ENCODE measurements around the gene PRR23E. TPM values are rescaled to one million over a fixed set of nuclear protein-coding genes. Genes with fewer than 3 reads are reported as not detected.

Gene PRR23E
- total RNA-seq, 1 experiment from 2014 or later, result not detected

DNA sequence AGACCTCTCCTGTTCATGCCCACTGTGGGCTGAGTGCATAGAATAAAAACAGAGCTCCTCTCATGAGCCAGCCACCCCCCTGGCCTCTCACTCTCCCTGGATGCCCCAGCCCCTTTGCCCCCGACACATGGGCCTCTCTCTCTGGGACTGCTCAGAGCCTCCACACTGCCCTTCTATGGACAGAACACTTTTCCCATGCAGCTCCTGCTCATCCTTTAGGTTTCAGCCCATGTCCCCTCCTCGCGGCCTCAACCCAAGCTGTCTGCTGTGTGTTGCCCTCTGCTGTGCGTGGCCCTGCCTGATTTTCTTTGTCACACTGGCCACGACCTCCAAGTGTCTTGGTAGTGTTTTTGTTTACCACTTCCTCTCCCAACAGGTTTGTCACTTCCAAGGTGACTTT lies 20.7 kb upstream of the PRR23E start:
- Mint-ChIP-seq H3K27me3 (ENCODE audit: insufficient read depth, unreplicated experiment) (peaks cover 1% of the 10 kb centered on the region), H3K4me3 (ENCODE audit: unreplicated experiment) (no peak overlapping the region), H3K27ac (ENCODE audit: low read depth, unreplicated experiment) (no peak overlapping the region), H3K4me1 (ENCODE audit: insufficient read depth, unreplicated experiment) (peaks cover 6% of the 10 kb centered on the region), H3K36me3 (ENCODE audit: insufficient read depth, unreplicated experiment) (no peaks in the 10 kb centered on the region), H3K9me3 (ENCODE audit: unreplicated experiment) (no peaks in the 10 kb centered on the region)
- POLR2A ChIA-PET, result no interaction called here
- DNase-seq (ENCODE audit: unreplicated experiment), result no peak
- no TSS peak for BruUV-seq (replicated peaks)
- TF ChIP-seq, protein P1, sequence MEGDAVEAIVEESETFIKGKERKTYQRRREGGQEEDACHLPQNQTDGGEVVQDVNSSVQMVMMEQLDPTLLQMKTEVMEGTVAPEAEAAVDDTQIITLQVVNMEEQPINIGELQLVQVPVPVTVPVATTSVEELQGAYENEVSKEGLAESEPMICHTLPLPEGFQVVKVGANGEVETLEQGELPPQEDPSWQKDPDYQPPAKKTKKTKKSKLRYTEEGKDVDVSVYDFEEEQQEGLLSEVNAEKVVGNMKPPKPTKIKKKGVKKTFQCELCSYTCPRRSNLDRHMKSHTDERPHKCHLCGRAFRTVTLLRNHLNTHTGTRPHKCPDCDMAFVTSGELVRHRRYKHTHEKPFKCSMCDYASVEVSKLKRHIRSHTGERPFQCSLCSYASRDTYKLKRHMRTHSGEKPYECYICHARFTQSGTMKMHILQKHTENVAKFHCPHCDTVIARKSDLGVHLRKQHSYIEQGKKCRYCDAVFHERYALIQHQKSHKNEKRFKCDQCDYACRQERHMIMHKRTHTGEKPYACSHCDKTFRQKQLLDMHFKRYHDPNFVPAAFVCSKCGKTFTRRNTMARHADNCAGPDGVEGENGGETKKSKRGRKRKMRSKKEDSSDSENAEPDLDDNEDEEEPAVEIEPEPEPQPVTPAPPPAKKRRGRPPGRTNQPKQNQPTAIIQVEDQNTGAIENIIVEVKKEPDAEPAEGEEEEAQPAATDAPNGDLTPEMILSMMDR (IDR thresholded peaks at IDR 0.05; ENCODE audit: unreplicated experiment), result no peak
- intact Hi-C loops (cut with micrococcal nuclease), result no loop called here
- CTCF ChIA-PET, result interaction anchor here (1.0 kb wide), 1 partner anchor 493 kb away, joined by 4 read pairs; no protein-coding TSS in a partner anchor

DNA sequence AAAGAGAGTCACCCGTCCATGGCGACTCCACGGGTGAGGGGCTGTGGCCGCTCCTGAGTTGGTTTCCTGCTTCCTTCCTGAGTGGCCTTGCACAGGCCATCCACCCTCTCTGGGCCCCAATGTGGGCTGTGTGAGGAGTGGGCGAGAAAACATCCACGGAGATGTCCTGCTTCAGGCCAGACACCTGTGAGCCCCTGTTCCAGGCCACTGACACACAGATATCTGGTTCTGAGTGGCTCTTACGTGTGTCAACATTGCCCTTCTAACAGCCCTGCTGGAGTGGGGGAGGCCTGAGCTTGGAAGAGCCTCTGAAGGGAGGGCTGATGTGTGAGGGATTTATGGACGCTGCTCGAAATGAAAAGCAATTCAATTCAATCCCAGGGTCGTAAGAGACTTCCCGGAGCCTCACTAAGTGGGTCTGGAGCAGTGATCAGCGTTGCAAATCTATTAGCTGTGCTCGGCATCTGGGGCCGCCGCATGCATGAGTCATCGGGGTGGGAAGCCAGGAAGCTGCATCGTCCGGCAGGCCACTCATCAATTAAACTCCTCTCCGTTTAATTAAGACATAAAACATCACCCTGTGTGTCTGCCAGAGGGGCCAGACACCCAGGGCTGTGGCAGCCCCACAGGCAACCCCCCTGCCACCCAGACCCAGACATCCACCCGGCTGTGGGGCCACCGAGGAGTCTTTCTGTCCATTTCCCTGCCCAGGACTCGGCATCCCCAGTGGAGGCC lies 20.0 kb upstream of the PRR23E start:
- Mint-ChIP-seq H3K4me3 (ENCODE audit: unreplicated experiment) (no peak overlapping the region), H3K36me3 (ENCODE audit: insufficient read depth, unreplicated experiment) (no peaks in the 10 kb centered on the region), H3K27me3 (ENCODE audit: insufficient read depth, unreplicated experiment) (no peaks in the 10 kb centered on the region), H3K9me3 (ENCODE audit: unreplicated experiment) (no peaks in the 10 kb centered on the region), H3K27ac (ENCODE audit: low read depth, unreplicated experiment) (no peak overlapping the region), H3K4me1 (ENCODE audit: insufficient read depth, unreplicated experiment) (peaks cover 6% of the 10 kb centered on the region)
- DNase-seq (ENCODE audit: unreplicated experiment), result peak; percentile 42
- intact Hi-C loops (cut with micrococcal nuclease), result no loop called here
- ChIA-PET POLR2A (no interaction called here), CTCF (no interaction called here)
- no TSS peak for BruUV-seq (replicated peaks)
- TF ChIP-seq, protein P1 (IDR thresholded peaks at IDR 0.05; ENCODE audit: unreplicated experiment), result no peak

DNA sequence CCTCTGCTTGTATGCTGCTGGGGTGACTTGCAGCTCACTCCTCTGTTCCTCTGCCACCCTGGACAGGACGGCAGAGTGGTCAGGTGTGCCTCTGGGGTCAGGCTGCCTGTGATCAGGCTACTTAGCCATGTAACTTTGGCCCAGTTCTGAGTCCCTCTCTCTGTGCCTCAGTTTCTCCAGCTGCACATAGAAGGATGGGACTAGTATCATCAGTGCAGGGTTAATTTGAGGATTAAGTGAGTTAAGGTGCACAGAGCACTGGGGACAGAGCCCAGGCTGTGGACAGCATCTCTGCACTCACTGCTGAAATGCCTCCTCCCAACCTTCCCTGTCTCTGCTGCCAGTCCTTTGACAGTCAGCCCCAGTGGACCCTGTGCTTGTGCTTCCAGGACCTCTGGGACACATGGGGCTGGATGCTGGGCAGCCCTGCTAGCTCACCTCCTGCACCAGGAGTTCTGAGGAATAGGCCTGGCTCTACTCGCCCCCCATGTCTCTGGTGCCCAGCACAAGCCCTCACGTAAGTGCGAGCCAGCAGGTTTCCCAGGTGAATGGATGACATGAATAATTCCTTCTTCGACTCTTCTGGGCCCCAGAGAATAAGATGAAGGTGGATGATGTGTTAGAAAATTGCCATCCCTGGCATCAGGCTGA lies 19.3 kb upstream of the PRR23E start:
- H3K27me3 Mint-ChIP-seq (ENCODE audit: insufficient read depth, unreplicated experiment), result no peaks in the 10 kb centered on the region
- TF ChIP-seq, protein P1 (IDR thresholded peaks at IDR 0.05; ENCODE audit: unreplicated experiment), result no peak
- no peak for DNase-seq (ENCODE audit: unreplicated experiment)
- BruUV-seq (replicated peaks), result no TSS peak
- peaks cover 6% of the 10 kb centered on the region for H3K4me1 Mint-ChIP-seq (ENCODE audit: insufficient read depth, unreplicated experiment)
- H3K27ac Mint-ChIP-seq (ENCODE audit: low read depth, unreplicated experiment), result no peak overlapping the region
- ChIA-PET CTCF (no interaction called here), POLR2A (no interaction called here)
- no peaks in the 10 kb centered on the region for H3K36me3 Mint-ChIP-seq (ENCODE audit: insufficient read depth, unreplicated experiment)
- intact Hi-C loops (cut with micrococcal nuclease), result no loop called here
- H3K9me3 Mint-ChIP-seq (ENCODE audit: unreplicated experiment), result peaks cover 3% of the 10 kb centered on the region
- H3K4me3 Mint-ChIP-seq (ENCODE audit: unreplicated experiment), result no peak overlapping the region

DNA sequence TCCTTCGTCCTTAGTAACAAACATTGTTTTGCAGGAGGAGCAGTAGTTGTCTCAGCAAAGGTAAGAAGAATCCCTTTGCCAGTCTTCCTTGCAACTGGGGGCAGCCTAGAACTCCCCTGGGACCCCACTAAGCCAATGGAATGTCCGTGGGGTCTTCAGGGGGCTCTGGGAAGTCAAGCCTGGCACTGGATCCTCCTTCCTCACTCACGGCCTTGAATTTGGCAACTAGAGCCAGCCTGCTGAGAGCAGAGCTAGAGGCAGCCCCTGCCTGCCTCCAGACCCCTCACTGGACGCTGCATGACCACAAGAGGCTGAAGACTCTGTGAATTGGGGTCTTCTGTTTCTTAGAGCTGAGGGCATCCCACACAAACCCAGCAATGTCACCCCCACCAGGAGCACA lies 18.6 kb upstream of the PRR23E start:
- no peak overlapping the region for H3K27ac Mint-ChIP-seq (ENCODE audit: low read depth, unreplicated experiment)
- no peak overlapping the region for H3K4me3 Mint-ChIP-seq (ENCODE audit: unreplicated experiment)
- H3K9me3 Mint-ChIP-seq (ENCODE audit: unreplicated experiment), result peaks cover 10% of the 10 kb centered on the region
- H3K4me1 Mint-ChIP-seq (ENCODE audit: insufficient read depth, unreplicated experiment), result peaks cover 6% of the 10 kb centered on the region
- TF ChIP-seq, protein P1 (IDR thresholded peaks at IDR 0.05; ENCODE audit: unreplicated experiment), result no peak
- ChIA-PET CTCF (no interaction called here), POLR2A (no interaction called here)
- intact Hi-C loops (cut with micrococcal nuclease), result no loop called here
- H3K27me3 Mint-ChIP-seq (ENCODE audit: insufficient read depth, unreplicated experiment), result no peaks in the 10 kb centered on the region
- BruUV-seq (replicated peaks), result no TSS peak
- H3K36me3 Mint-ChIP-seq (ENCODE audit: insufficient read depth, unreplicated experiment), result no peaks in the 10 kb centered on the region
- no peak for DNase-seq (ENCODE audit: unreplicated experiment)
